Upper lobe of left lung (tissue), 6 donors: ENCODE measurements around the gene KLHDC8A. TPM values are rescaled to one million over a fixed set of nuclear protein-coding genes. Genes with fewer than 3 reads are reported as not detected.

Source experiments
- ATAC-seq, 2 donors: fragments of 200-7000 bp; cut with Tn5 transposase; one replicate each; pipeline ENCODE4 v1.9.1; 2022; ENCODE audit warnings: mild to moderate bottlenecking in 2 of 2, moderate library complexity in 2 of 2; ENCODE audit not compliant: low FRiP score in 2 of 2
- DNase-seq, 2 donors: peaks; one replicate each; pipeline ENCODE4 v3.0.0-alpha.2; 2019 to 2020
- H3K27ac ChIP-seq, 4 donors: fragments of 200-600 bp; sonication (generic); one replicate each; pipeline ENCODE4 v1.5.1; 2016 to 2019
- H3K27me3 ChIP-seq, 4 donors: fragments of 200-600 bp; sonication (generic); one replicate each; pipeline ENCODE4 v1.5.1; 2017 to 2019
- H3K36me3 ChIP-seq, 4 donors: fragments of 200-600 bp; sonication (generic); one replicate each; pipeline ENCODE4 v1.5.1; 2016 to 2019
- H3K4me1 ChIP-seq, 4 donors: fragments of 200-600 bp; sonication (generic); one replicate each; pipeline ENCODE4 v1.5.1; 2018 to 2019
- H3K4me3 ChIP-seq, 4 donors: fragments of 200-600 bp; sonication (generic); one replicate each; pipeline ENCODE4 v1.5.1; 2017 to 2019; ENCODE audit warnings: mild to moderate bottlenecking in 2 of 4, moderate library complexity in 1 of 4
- H3K9me3 ChIP-seq, 4 donors: fragments of 200-600 bp; sonication (generic); one replicate each; pipeline ENCODE4 v1.5.1; 2018 to 2019
- EP300 ChIP-seq, 4 donors: sonication (generic); formaldehyde crosslinking; IDR thresholded peaks; one replicate each; pipeline ENCODE4 v1.5.1; 2017; ENCODE audit warnings: antibody characterized with exemption in 4 of 4, control low read depth in 2 of 4
- POLR2A ChIP-seq, 4 donors: fragments of 450-650 bp; IDR thresholded peaks; one replicate each; pipeline ENCODE4 v1.5.1; 2016 to 2017; ENCODE audit warnings: antibody characterized with exemption in 4 of 4, mild to moderate bottlenecking in 2 of 4
- POLR2AphosphoS5 ChIP-seq, 2 donors: sonication (generic); formaldehyde crosslinking; IDR thresholded peaks; one replicate each; pipeline ENCODE4 v1.5.1; 2017; ENCODE audit warnings: antibody characterized with exemption in 2 of 2
- WGBS, 2 donors: methylation state at CpG; one replicate each; pipeline ENCODE4 v1.1.5; 2017 to 2018; 5-methylcytosine and 5-hydroxymethylcytosine counted together
- total RNA-seq, 6 donors: library from RNA; depleted of rRNA in 4 of 6; stranded (reverse); fragments of >200 nt in 4 of 6; gene quantifications; one replicate each; pipeline versions ENCODE4 v1.1.0 to v1.2.1, GENCODE V29; 2016 to 2021
- TF ChIP-seq, protein P1 (sequence below), 6 experiments: fragments of 450-650 bp in 4 of 6; fragments of 200-600 bp in 2 of 6; sonication (generic) in 2 of 6; IDR thresholded peaks; one replicate each; pipeline ENCODE4 v1.5.1; 2016 to 2019; ENCODE audit warnings: antibody characterized with exemption in 6 of 6
- donor health status: DM: no; HTN: no; CAD: no; lungs with moderate emphysema.
- donor health status: DM: no; HTN: yes; CAD: no; lungs with severe emphysema.

The KLHDC8A gene
- total RNA-seq, 6 donors from 2014 or later: 0.34 to 1.7 (median 0.37) TPM; not detected in 3

DNA sequence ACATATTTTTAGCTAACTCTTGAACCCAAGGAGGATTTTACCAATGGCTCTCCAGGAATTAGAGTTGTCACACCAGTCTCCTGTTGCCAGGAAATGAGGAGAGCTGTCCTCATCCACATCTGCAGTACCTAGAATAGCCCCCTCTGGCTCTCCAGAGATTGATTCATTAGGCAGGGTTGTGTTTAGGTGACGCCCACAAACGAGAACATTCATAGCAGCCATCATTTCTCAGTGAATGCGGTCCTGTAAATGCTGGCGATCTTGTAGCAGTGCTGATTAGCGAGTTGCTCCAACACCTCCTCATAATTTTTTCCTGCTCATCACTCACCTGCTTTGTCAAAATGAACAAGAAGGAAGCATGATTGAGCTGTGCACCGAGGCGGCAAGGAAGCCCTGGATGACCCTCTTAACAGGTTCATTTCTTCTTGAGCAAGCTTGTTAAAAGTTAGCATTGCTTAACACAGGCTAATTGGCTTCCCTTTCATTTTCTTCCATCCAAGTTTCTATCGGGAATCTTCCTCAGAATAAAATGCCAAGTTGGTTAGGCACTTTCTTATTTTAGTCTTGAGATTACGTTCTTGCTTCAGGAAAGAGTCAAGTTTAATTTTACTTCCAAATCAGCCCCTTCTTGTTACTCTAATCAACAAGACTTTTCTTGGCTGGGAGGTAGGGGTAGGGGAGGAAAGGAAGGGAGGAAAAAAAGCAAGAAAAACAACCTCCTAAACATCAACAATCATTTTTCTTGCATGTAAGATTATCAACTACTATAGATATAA, 16.5 kb upstream of the KLHDC8A start:
- no peaks in the 10 kb centered on the region for H3K9me3 ChIP-seq
- H3K27me3 ChIP-seq: no peaks in the 10 kb centered on the region
- H3K4me3 ChIP-seq: no peak overlapping the region
- peaks cover 3 to 29% (median 26%) of the 10 kb centered on the region in 4 donors for H3K4me1 ChIP-seq
- DNase-seq (no peak), ATAC-seq (no peak)
- no peak overlapping the region for H3K27ac ChIP-seq
- TF ChIP-seq POLR2A (IDR thresholded peaks at IDR 0.05): no peak
- TF ChIP-seq, protein P1, sequence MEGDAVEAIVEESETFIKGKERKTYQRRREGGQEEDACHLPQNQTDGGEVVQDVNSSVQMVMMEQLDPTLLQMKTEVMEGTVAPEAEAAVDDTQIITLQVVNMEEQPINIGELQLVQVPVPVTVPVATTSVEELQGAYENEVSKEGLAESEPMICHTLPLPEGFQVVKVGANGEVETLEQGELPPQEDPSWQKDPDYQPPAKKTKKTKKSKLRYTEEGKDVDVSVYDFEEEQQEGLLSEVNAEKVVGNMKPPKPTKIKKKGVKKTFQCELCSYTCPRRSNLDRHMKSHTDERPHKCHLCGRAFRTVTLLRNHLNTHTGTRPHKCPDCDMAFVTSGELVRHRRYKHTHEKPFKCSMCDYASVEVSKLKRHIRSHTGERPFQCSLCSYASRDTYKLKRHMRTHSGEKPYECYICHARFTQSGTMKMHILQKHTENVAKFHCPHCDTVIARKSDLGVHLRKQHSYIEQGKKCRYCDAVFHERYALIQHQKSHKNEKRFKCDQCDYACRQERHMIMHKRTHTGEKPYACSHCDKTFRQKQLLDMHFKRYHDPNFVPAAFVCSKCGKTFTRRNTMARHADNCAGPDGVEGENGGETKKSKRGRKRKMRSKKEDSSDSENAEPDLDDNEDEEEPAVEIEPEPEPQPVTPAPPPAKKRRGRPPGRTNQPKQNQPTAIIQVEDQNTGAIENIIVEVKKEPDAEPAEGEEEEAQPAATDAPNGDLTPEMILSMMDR (IDR thresholded peaks at IDR 0.05): no peak
- WGBS, 2 donors: 48 to 54% methylated on average over 9 of the region's 9 CpGs
- no peaks in the 10 kb centered on the region for H3K36me3 ChIP-seq

DNA sequence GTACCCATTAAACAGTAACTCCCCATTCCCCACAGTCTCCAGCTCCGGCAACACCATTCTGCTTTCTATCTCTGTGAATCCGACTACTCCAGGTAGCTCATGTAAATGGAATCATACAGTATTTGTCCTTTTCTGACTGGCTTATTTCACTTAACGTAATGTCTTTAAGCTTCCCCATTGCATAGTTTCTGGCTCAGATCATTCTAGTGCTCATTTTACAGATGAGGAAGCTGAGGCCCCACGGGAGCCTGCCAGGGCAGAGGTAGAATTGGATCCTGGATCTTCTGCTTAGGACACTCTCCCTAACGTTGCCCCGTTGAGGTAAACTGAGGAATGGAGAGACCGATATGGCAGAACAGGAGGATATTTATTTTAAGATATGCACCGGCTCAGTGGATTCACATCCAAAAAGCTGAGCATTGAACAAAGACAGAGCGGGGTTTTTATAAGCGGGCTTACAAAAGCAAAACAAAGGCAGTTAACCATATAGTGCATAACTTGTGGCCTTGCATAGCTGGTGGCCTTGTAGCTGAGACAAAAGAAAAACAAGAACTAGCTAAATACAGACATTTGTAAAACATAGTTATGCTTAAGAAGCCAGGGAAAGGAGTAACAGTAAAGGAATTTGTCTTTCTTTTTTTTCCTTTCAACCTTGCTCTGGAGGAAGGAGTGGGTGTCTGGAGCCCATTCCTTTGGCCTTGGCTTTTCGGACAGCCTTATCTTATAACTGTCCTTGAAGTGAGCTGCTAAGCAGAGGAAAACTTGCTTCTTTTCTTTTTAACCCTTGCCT, 15.3 kb upstream of the KLHDC8A start:
- Histone ChIP-seq H3K4me1 (peaks cover 3 to 29% (median 26%) of the 10 kb centered on the region in 4 donors), H3K27ac (no peak overlapping the region)

DNA sequence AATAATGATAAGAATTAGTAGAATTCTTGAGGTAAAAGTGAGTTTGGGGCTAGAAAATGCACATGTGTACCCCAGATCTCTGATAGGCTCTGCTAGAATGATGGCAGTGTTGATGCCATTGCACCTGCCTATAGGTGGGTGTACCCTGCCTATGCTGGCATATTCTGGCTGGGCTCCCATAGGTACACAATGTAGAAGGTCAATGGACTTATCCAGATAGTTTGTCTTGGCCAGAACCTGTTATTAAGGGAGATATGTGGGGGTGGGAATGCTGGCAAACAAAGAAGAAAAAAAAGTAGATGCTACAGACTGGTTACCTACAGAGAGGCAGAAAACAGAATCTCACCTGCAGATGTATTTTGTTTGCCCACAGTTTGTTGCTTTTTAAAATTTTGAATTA, 14.1 kb upstream of the KLHDC8A start:
- Histone ChIP-seq H3K27me3 (no peaks in the 10 kb centered on the region), H3K27ac (no peak overlapping the region), H3K4me3 (no peak overlapping the region), H3K36me3 (no peaks in the 10 kb centered on the region), H3K9me3 (no peaks in the 10 kb centered on the region), H3K4me1 (peaks cover 3 to 24% (median 21%) of the 10 kb centered on the region in 4 donors)
- ATAC-seq (no peak), DNase-seq (no peak)
- TF ChIP-seq POLR2AphosphoS5 (IDR thresholded peaks at IDR 0.05) (no peak), POLR2A (IDR thresholded peaks at IDR 0.05) (no peak), EP300 (IDR thresholded peaks at IDR 0.05) (no peak)
- TF ChIP-seq, protein P1 (IDR thresholded peaks at IDR 0.05): no peak

More for the DNA sequence above, 15.3 kb upstream of the KLHDC8A start:
- WGBS, 2 donors: 73 to 80% methylated on average over 11 of the region's 11 CpGs
- no peaks in the 10 kb centered on the region for H3K9me3 ChIP-seq
- ATAC-seq (no peak), DNase-seq (no peak)
- no peak for TF ChIP-seq POLR2A (IDR thresholded peaks at IDR 0.05)
- TF ChIP-seq EP300 (IDR thresholded peaks at IDR 0.05): no peak
- TF ChIP-seq POLR2AphosphoS5 (IDR thresholded peaks at IDR 0.05): no peak
- TF ChIP-seq, protein P1 (IDR thresholded peaks at IDR 0.05): no peak
- H3K27me3 ChIP-seq: no peaks in the 10 kb centered on the region
- H3K4me3 ChIP-seq: no peak overlapping the region
- H3K36me3 ChIP-seq: no peaks in the 10 kb centered on the region

DNA sequence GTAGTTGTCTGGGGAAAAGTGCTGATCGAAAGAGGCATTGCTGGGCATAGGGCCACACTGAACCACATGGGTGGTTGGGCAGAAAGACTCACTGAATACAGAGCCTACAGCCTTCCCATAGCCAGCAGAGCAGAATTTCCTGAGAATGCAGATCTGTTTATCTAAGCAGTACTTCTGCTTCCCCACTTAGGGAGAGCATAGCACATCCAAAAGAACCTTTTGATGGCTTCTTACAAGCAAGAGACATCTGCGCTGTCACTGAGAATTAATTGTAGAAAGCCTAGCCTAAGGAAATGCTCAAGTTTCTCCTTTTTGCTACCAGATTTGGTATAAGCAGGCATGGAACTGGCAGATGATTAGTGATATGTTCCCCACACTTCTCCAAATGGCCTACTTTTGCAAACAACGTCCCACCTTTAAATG, 13.0 kb upstream of the KLHDC8A start:
- H3K9me3 ChIP-seq: no peaks in the 10 kb centered on the region
- ATAC-seq (no peak), DNase-seq (no peak)
- TF ChIP-seq POLR2A (IDR thresholded peaks at IDR 0.05) (no peak), EP300 (IDR thresholded peaks at IDR 0.05) (no peak), POLR2AphosphoS5 (IDR thresholded peaks at IDR 0.05) (no peak)
- TF ChIP-seq, protein P1 (IDR thresholded peaks at IDR 0.05): no peak
- H3K4me3 ChIP-seq: no peak overlapping the region
- H3K27ac ChIP-seq: no peak overlapping the region
- H3K36me3 ChIP-seq: no peaks in the 10 kb centered on the region
- no peaks in the 10 kb centered on the region for H3K27me3 ChIP-seq
- 30 to 40% methylated on average over 3 of the region's 3 CpGs for WGBS, 2 donors
- peaks cover 3 to 18% (median 17%) of the 10 kb centered on the region in 4 donors for H3K4me1 ChIP-seq
